Measurements from ENCODE around the gene EPS15.
"Not testable (repeated sequence)": the region's sequence is repeated elsewhere in the genome, so short reads cannot be mapped to it uniquely, and the experiment has no call there.

Gene EPS15

DNA sequence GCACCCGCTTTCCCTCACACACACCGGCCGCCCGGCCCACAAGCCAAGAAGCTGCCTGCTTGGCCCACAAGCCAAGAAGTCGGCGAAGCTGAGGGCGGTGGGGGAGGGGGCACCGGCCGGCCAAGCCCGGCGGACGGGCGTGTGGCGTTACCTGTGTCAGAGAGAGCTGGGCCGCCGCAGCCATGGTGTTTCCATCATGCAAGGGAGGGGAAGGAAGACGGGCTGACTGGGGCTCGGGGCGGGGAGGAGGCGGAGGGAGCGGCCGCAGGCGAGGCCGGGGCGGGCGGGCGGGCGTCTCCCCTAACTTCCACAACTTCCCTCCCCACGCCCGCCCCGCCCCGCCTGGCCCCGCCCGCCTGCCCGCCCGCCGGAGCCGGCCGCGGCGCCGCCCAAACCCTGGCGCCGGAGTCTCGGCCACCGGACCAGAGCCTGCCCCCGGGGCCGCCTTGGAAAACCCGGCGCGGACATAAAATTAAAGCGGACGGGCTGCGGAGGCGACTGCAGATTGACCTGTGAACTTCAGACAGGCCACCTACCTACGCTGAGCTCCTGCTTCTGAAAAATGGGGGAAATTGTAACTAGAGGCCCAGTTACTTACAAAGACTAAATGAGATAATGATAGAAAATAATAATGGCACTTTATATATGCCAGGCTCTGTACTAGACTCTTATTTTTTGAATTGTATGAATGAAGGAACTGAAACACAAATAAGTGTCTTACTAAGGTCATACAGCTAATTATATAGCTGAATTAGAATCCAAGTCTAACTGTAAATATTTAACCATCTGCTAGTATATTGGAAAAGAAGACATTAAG, at the start of gene EPS15:
Gene EPS15 (minus strand): TSS at position 219 of the 817 bp plus-strand sequence. CDS start 35 bp downstream, at position 184.
- peak within 1 kb of the TSS; percentile 93 for H3K27ac Mint-ChIP-seq
- peaks cover 11% of the 10 kb centered on the region for H3K36me3 Mint-ChIP-seq (ENCODE audit: low read depth)
- peaks cover 55% of the 10 kb centered on the region for H3K4me1 Mint-ChIP-seq (ENCODE audit: low read depth)
- H3K4me3 Mint-ChIP-seq, result peak within 1 kb of the TSS; percentile 88
- no peaks in the 10 kb centered on the region for H3K9me3 Mint-ChIP-seq
- H3K27me3 Mint-ChIP-seq, result no peaks in the 10 kb centered on the region
- peak; percentile 95 for DNase-seq

- H3K4me3 Mint-ChIP-seq, result no peak overlapping the region
- H3K36me3 Mint-ChIP-seq (ENCODE audit: low read depth), result no peaks in the 10 kb centered on the region
Observed at GRCh38 chr1:51568231-51568935, 49.3 kb upstream of the EPS15 start.

GRCh38 chr1:51567653-51568052, 48.6 kb upstream of the EPS15 start:
- H3K4me1 Mint-ChIP-seq (ENCODE audit: low read depth), result peaks cover 47% of the 10 kb centered on the region
- H3K27ac Mint-ChIP-seq, result no peak overlapping the region
- H3K27me3 Mint-ChIP-seq, result no peaks in the 10 kb centered on the region
- H3K9me3 Mint-ChIP-seq, result no peaks in the 10 kb centered on the region
- H3K4me3 Mint-ChIP-seq, result no peak overlapping the region
- DNase-seq, result no peak
- H3K36me3 Mint-ChIP-seq (ENCODE audit: low read depth), result no peaks in the 10 kb centered on the region

More at GRCh38 chr1:51568231-51568935, 49.3 kb upstream of the EPS15 start:
- Mint-ChIP-seq H3K4me1 (ENCODE audit: low read depth) (peaks cover 47% of the 10 kb centered on the region), H3K9me3 (no peaks in the 10 kb centered on the region), H3K27ac (peak overlapping the region; percentile 82), H3K27me3 (no peaks in the 10 kb centered on the region)
- DNase-seq, result no peak

DNA sequence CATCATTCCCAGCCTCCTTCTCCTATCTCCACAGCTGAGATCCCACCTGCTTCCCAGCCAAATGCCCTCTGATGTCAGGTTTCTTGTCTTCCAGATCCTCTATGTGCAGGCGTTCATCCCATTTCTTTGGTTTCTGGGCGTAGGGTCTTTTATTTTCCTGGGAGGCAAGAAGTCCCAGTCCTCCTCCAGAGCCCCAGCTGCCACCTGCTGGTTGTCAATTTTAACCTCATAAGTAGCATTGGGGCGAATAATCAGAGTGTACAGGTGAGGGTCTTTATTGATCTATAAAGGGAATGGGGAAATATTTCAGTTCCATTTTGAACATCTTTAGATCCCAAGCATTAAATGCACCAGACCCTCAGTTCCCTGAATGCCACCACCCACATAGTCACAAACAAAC, 47.2 kb upstream of the EPS15 start:
- H3K4me3 Mint-ChIP-seq, result no peak overlapping the region
- H3K27me3 Mint-ChIP-seq, result no peaks in the 10 kb centered on the region
- no peak overlapping the region for H3K27ac Mint-ChIP-seq
- H3K4me1 Mint-ChIP-seq (ENCODE audit: low read depth), result peaks cover 47% of the 10 kb centered on the region
- no peak for DNase-seq
- H3K9me3 Mint-ChIP-seq, result no peaks in the 10 kb centered on the region
- no peaks in the 10 kb centered on the region for H3K36me3 Mint-ChIP-seq (ENCODE audit: low read depth)

GRCh38 chr1:51565009-51565408, 45.9 kb upstream of the EPS15 start:
- Mint-ChIP-seq H3K27me3 (no peaks in the 10 kb centered on the region), H3K27ac (no peak overlapping the region), H3K4me3 (no peak overlapping the region), H3K9me3 (no peaks in the 10 kb centered on the region), H3K36me3 (ENCODE audit: low read depth) (no peaks in the 10 kb centered on the region), H3K4me1 (ENCODE audit: low read depth) (peaks cover 35% of the 10 kb centered on the region)
- DNase-seq, result no peak

- Mint-ChIP-seq H3K27me3 (no peaks in the 10 kb centered on the region), H3K36me3 (ENCODE audit: low read depth) (no peaks in the 10 kb centered on the region), H3K27ac (no peak overlapping the region), H3K9me3 (no peaks in the 10 kb centered on the region), H3K4me3 (no peak overlapping the region), H3K4me1 (ENCODE audit: low read depth) (peaks cover 26% of the 10 kb centered on the region)
- no peak for DNase-seq
Observed at GRCh38 chr1:51564124-51564523, 45.1 kb upstream of the EPS15 start.

GRCh38 chr1:51561702-51562101, 42.6 kb upstream of the EPS15 start:
- no peak overlapping the region for H3K27ac Mint-ChIP-seq
- H3K4me1 Mint-ChIP-seq (ENCODE audit: low read depth), result peaks cover 20% of the 10 kb centered on the region
- H3K9me3 Mint-ChIP-seq, result no peaks in the 10 kb centered on the region
- DNase-seq, result no peak
- no peaks in the 10 kb centered on the region for H3K27me3 Mint-ChIP-seq
- H3K36me3 Mint-ChIP-seq (ENCODE audit: low read depth), result no peaks in the 10 kb centered on the region
- H3K4me3 Mint-ChIP-seq, result no peak overlapping the region

DNA sequence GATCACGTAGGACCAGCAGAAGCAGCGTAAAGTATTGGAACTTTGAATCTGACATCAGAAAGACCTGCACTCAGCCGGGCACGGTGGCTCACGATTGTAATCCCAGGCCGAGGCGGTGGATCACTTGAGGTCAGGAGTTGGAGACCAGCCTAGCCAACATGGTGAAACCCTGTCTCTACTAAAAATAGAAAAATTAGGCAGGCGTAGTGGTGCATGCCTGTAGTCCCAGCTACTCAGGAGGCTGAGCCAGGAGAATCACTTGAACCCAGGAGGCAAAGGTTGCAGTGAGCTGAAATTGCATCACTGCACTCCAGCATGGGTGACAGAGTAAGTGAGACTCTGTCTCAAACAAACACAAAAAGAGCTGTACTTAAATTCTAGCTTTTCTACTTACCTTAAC, 41.8 kb upstream of the EPS15 start:
- H3K4me3 Mint-ChIP-seq, H3K9me3 Mint-ChIP-seq: not testable (repeated sequence)

GRCh38 chr1:51560034-51560433, 41.0 kb upstream of the EPS15 start:
- H3K27ac Mint-ChIP-seq, result no peak overlapping the region
- no peaks in the 10 kb centered on the region for H3K36me3 Mint-ChIP-seq (ENCODE audit: low read depth)
- no peaks in the 10 kb centered on the region for H3K27me3 Mint-ChIP-seq
- no peak for DNase-seq
- H3K9me3 Mint-ChIP-seq, result no peaks in the 10 kb centered on the region
- peaks cover 20% of the 10 kb centered on the region for H3K4me1 Mint-ChIP-seq (ENCODE audit: low read depth)
- no peak overlapping the region for H3K4me3 Mint-ChIP-seq

More for the DNA sequence above, 41.8 kb upstream of the EPS15 start:
- not testable (repeated sequence) for H3K27me3 Mint-ChIP-seq; DNase-seq; H3K27ac Mint-ChIP-seq; H3K36me3 Mint-ChIP-seq (ENCODE audit: low read depth)
- H3K4me1 Mint-ChIP-seq (ENCODE audit: low read depth), result peaks cover 20% of the 10 kb centered on the region

DNA sequence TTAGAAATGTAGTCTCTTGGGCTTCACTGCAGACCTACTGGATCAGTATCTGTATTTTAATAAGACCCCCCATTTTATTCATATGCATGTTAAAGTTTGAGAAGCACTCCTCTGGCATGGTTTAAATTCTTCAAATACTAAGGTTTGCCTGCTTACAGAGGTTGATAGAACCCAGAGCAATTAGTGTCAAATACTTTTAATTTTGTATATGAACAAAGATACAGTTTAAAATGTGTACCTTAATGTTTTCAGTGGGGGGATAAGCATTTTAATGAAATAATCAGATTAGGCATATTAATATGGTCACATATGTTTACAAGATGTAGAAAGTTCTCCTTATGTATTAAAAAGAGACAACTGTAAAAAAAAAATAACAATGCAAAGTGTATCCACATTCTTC, 40.4 kb upstream of the EPS15 start:
- H3K9me3 Mint-ChIP-seq, result no peaks in the 10 kb centered on the region
- H3K36me3 Mint-ChIP-seq (ENCODE audit: low read depth), result no peaks in the 10 kb centered on the region
- no peak overlapping the region for H3K27ac Mint-ChIP-seq
- peaks cover 18% of the 10 kb centered on the region for H3K4me1 Mint-ChIP-seq (ENCODE audit: low read depth)
- H3K27me3 Mint-ChIP-seq, result no peaks in the 10 kb centered on the region
- no peak overlapping the region for H3K4me3 Mint-ChIP-seq
- no peak for DNase-seq

- Mint-ChIP-seq H3K27ac (peak overlapping the region; percentile 66), H3K9me3 (no peaks in the 10 kb centered on the region), H3K4me1 (ENCODE audit: low read depth) (peaks cover 13% of the 10 kb centered on the region), H3K4me3 (no peak overlapping the region), H3K27me3 (no peaks in the 10 kb centered on the region), H3K36me3 (ENCODE audit: low read depth) (no peaks in the 10 kb centered on the region)
- DNase-seq, result no peak
Observed at GRCh38 chr1:51559064-51559500, 40.0 kb upstream of the EPS15 start.

- DNase-seq, result no peak
- no peaks in the 10 kb centered on the region for H3K27me3 Mint-ChIP-seq
- H3K9me3 Mint-ChIP-seq, result no peaks in the 10 kb centered on the region
- no peak overlapping the region for H3K4me3 Mint-ChIP-seq
- H3K27ac Mint-ChIP-seq, result peak overlapping the region; percentile 66
- H3K4me1 Mint-ChIP-seq (ENCODE audit: low read depth), result peaks cover 9% of the 10 kb centered on the region
- H3K36me3 Mint-ChIP-seq (ENCODE audit: low read depth), result no peaks in the 10 kb centered on the region
Observed at GRCh38 chr1:51558375-51558924, 39.4 kb upstream of the EPS15 start.

- no peaks in the 10 kb centered on the region for H3K27me3 Mint-ChIP-seq
- peaks cover 2% of the 10 kb centered on the region for H3K9me3 Mint-ChIP-seq
- H3K36me3 Mint-ChIP-seq (ENCODE audit: low read depth), result no peaks in the 10 kb centered on the region
- no peak overlapping the region for H3K4me3 Mint-ChIP-seq
- H3K4me1 Mint-ChIP-seq (ENCODE audit: low read depth), result peaks cover 11% of the 10 kb centered on the region
- no peak overlapping the region for H3K27ac Mint-ChIP-seq
- no peak for DNase-seq
Observed at GRCh38 chr1:51557168-51557567, 38.1 kb upstream of the EPS15 start.

GRCh38 chr1:51555866-51556619, 37.0 kb upstream of the EPS15 start:
- H3K4me3 Mint-ChIP-seq, result no peak overlapping the region
- no peak for DNase-seq

More at GRCh38 chr1:51555866-51556619, 37.0 kb upstream of the EPS15 start:
- Mint-ChIP-seq H3K9me3 (peaks cover 3% of the 10 kb centered on the region), H3K27me3 (no peaks in the 10 kb centered on the region), H3K4me1 (ENCODE audit: low read depth) (peaks cover 16% of the 10 kb centered on the region), H3K27ac (no peak overlapping the region), H3K36me3 (ENCODE audit: low read depth) (no peaks in the 10 kb centered on the region)
